ENCODE measurements around the gene SFMBT1. TPM values are rescaled to one million over a fixed set of nuclear protein-coding genes. Genes with fewer than 3 reads are reported as not detected.

Gene SFMBT1
- total and polyA plus RNA-seq, 8 donors: 8.0 to 12.9 (median 9.4) TPM

GRCh38 chr3:52893723-52894122 is 152.2 kb downstream of the SFMBT1 start:
- intact Hi-C loops (cut with DNase I): no loop called here
- ATAC-seq: no peak
- no peak for DNase-seq
- H3K27ac ChIP-seq: peak overlapping the region; percentile 48 to 77
- no peak overlapping the region for H3K4me3 ChIP-seq
- no peaks in the 10 kb centered on the region for H3K9me3 ChIP-seq
- H3K27me3 ChIP-seq: no peaks in the 10 kb centered on the region
- no peaks in the 10 kb centered on the region for H3K36me3 ChIP-seq
- peaks cover 35 to 70% of the 10 kb centered on the region in 2 donors for H3K4me1 ChIP-seq
- TF ChIP-seq CTCF (IDR thresholded peaks at IDR 0.05): no peak

GRCh38 chr3:52892625-52893311 is 153.1 kb downstream of the SFMBT1 start:
- Histone ChIP-seq H3K36me3 (no peaks in the 10 kb centered on the region), H3K27ac (peak overlapping the region; percentile 48 to 77), H3K4me3 (no peak overlapping the region), H3K27me3 (no peaks in the 10 kb centered on the region), H3K4me1 (peaks cover 35 to 66% of the 10 kb centered on the region in 2 donors), H3K9me3 (no peaks in the 10 kb centered on the region)
- DNase-seq (no peak), ATAC-seq (no peak)
- TF ChIP-seq CTCF (IDR thresholded peaks at IDR 0.05): no peak
- intact Hi-C loops (cut with DNase I): no loop called here

- no peak for TF ChIP-seq CTCF (IDR thresholded peaks at IDR 0.05)
- Histone ChIP-seq H3K36me3 (no peaks in the 10 kb centered on the region), H3K4me1 (peaks cover 35 to 63% of the 10 kb centered on the region in 2 donors), H3K9me3 (no peaks in the 10 kb centered on the region), H3K4me3 (no peak overlapping the region), H3K27me3 (no peaks in the 10 kb centered on the region), H3K27ac (peak overlapping the region; percentile 48 to 77)
- ATAC-seq (no peak), DNase-seq (no peak)
- intact Hi-C loops (cut with DNase I): no loop called here
Measured at GRCh38 chr3:52892290-52892624, 153.6 kb downstream of the SFMBT1 start.

- peak; percentile 67 for ATAC-seq
- H3K27ac ChIP-seq: peak overlapping the region; percentile 48 to 77
- H3K4me1 ChIP-seq: peaks cover 34 to 64% of the 10 kb centered on the region in 2 donors
- no peak for TF ChIP-seq CTCF (IDR thresholded peaks at IDR 0.05)
- H3K36me3 ChIP-seq: no peaks in the 10 kb centered on the region
- H3K9me3 ChIP-seq: no peaks in the 10 kb centered on the region
- peak in 2 of 4 donors; percentile 39 to 50 for DNase-seq
- H3K27me3 ChIP-seq: no peaks in the 10 kb centered on the region
- intact Hi-C loops (cut with DNase I): no loop called here
- H3K4me3 ChIP-seq: no peak overlapping the region
Measured at GRCh38 chr3:52891615-52892081, 154.2 kb downstream of the SFMBT1 start.

- ATAC-seq: peak; percentile 80
- Histone ChIP-seq H3K9me3 (no peaks in the 10 kb centered on the region), H3K4me1 (peaks cover 29 to 59% of the 10 kb centered on the region in 2 donors), H3K27ac (peak overlapping the region; percentile 37 to 77), H3K4me3 (no peak overlapping the region), H3K27me3 (no peaks in the 10 kb centered on the region), H3K36me3 (no peaks in the 10 kb centered on the region)
- intact Hi-C loops (cut with DNase I): no loop called here
- peak in 3 of 4 donors; percentile 49 to 71 (median 50) for DNase-seq
- TF ChIP-seq CTCF (IDR thresholded peaks at IDR 0.05): no peak
Measured at GRCh38 chr3:52891164-52891563, 154.7 kb downstream of the SFMBT1 start.

All from left lung (tissue), 10 donors.